ENCODE results near the gene EREG.

Gene EREG

GRCh38 chr4:74344031-74344430, 20.9 kb upstream of the EREG start:
- no peak for DNase-seq (ENCODE audit: low read depth)

- no peak for DNase-seq (ENCODE audit: low read depth)
Measured at GRCh38 chr4:74353858-74354257, 11.1 kb upstream of the EREG start.

- no peak for DNase-seq (ENCODE audit: low read depth)
Measured at GRCh38 chr4:74357965-74358364, 7.0 kb upstream of the EREG start.

GRCh38 chr4:74361671-74362070, 3.3 kb upstream of the EREG start:
- no peak for DNase-seq (ENCODE audit: low read depth)

GRCh38 chr4:74362347-74362746, 2.6 kb upstream of the EREG start:
- DNase-seq (ENCODE audit: low read depth): no peak

- no peak for DNase-seq (ENCODE audit: low read depth)
Measured at GRCh38 chr4:74364256-74364651, 691 bp upstream of the EREG start.

GRCh38 chr4:74365761-74366160, 816 bp downstream of the EREG start:
- DNase-seq (ENCODE audit: low read depth): no peak

GRCh38 chr4:74366367-74366911, 1.5 kb downstream of the EREG start:
- DNase-seq (ENCODE audit: low read depth): no peak

GRCh38 chr4:74367656-74368290, 2.8 kb downstream of the EREG start:
- no peak for DNase-seq (ENCODE audit: low read depth)

GRCh38 chr4:74368596-74368995, 3.7 kb downstream of the EREG start:
- no peak for DNase-seq (ENCODE audit: low read depth)

GRCh38 chr4:74369855-74370254, 4.9 kb downstream of the EREG start:
- DNase-seq (ENCODE audit: low read depth): no peak

- peak; percentile 4 for DNase-seq (ENCODE audit: low read depth)
Measured at GRCh38 chr4:74370912-74371311, 6.0 kb downstream of the EREG start.

- DNase-seq (ENCODE audit: low read depth): no peak
Measured at GRCh38 chr4:74374128-74374527, 9.2 kb downstream of the EREG start.

- DNase-seq (ENCODE audit: low read depth): peak; percentile 23
Measured at GRCh38 chr4:74374561-74375327, 9.8 kb downstream of the EREG start.

GRCh38 chr4:74375824-74376426, 11.0 kb downstream of the EREG start:
- no peak for DNase-seq (ENCODE audit: low read depth)

GRCh38 chr4:74376888-74377483, 12.0 kb downstream of the EREG start:
- no peak for DNase-seq (ENCODE audit: low read depth)

GRCh38 chr4:74377714-74378113, 12.8 kb downstream of the EREG start:
- DNase-seq (ENCODE audit: low read depth): no peak

GRCh38 chr4:74378573-74378972, 13.6 kb downstream of the EREG start:
- DNase-seq (ENCODE audit: low read depth): no peak

- no peak for DNase-seq (ENCODE audit: low read depth)
Measured at GRCh38 chr4:74379912-74380311, 15.0 kb downstream of the EREG start.

- DNase-seq (ENCODE audit: low read depth): no peak
Measured at GRCh38 chr4:74385386-74385785, 20.4 kb downstream of the EREG start.

GRCh38 chr4:74386159-74386558, 21.2 kb downstream of the EREG start:
- no peak for DNase-seq (ENCODE audit: low read depth)

GRCh38 chr4:74387790-74388189, 22.8 kb downstream of the EREG start:
- DNase-seq (ENCODE audit: low read depth): no peak

GRCh38 chr4:74389494-74389893, 24.5 kb downstream of the EREG start:
- no peak for DNase-seq (ENCODE audit: low read depth)
